ENCODE data around the gene CDIP1.

CDIP1 gene

GRCh38 chr16:4552541-4552940, 14.0 kb upstream of the CDIP1 start:
- no peak for DNase-seq (ENCODE audit: low read depth)
- TF ChIP-seq CTCF (IDR thresholded peaks at IDR 0.05; ENCODE audit: low read depth, low read length): no peak
- no peak for TF ChIP-seq POLR2A (IDR thresholded peaks at IDR 0.05; ENCODE audit: extremely low read depth, insufficient read length)
- no peak for TF ChIP-seq MYC (IDR thresholded peaks at IDR 0.05; ENCODE audit: low read depth, low read length)
- no peak for TF ChIP-seq MAX (IDR thresholded peaks at IDR 0.05; ENCODE audit: low read depth, low read length)
- no peak overlapping the region for H3K4me3 ChIP-seq (ENCODE audit: low read depth, low read length)

- no peak overlapping the region for H3K4me3 ChIP-seq (ENCODE audit: low read depth, low read length)
- no peak for DNase-seq (ENCODE audit: low read depth)
- TF ChIP-seq MYC (IDR thresholded peaks at IDR 0.05; ENCODE audit: low read depth, low read length) (no peak), POLR2A (IDR thresholded peaks at IDR 0.05; ENCODE audit: extremely low read depth, insufficient read length) (no peak), CTCF (IDR thresholded peaks at IDR 0.05; ENCODE audit: low read depth, low read length) (no peak), MAX (IDR thresholded peaks at IDR 0.05; ENCODE audit: low read depth, low read length) (no peak)
Measured at GRCh38 chr16:4550591-4550990, 12.0 kb upstream of the CDIP1 start.

- no peak for DNase-seq (ENCODE audit: low read depth)
- H3K4me3 ChIP-seq (ENCODE audit: low read depth, low read length): no peak overlapping the region
- TF ChIP-seq MYC (IDR thresholded peaks at IDR 0.05; ENCODE audit: low read depth, low read length) (no peak), MAX (IDR thresholded peaks at IDR 0.05; ENCODE audit: low read depth, low read length) (no peak), POLR2A (IDR thresholded peaks at IDR 0.05; ENCODE audit: extremely low read depth, insufficient read length) (no peak), CTCF (IDR thresholded peaks at IDR 0.05; ENCODE audit: low read depth, low read length) (no peak)
Measured at GRCh38 chr16:4548124-4548523, 9.6 kb upstream of the CDIP1 start.

GRCh38 chr16:4544473-4544872, 5.9 kb upstream of the CDIP1 start:
- DNase-seq (ENCODE audit: low read depth): no peak
- H3K4me3 ChIP-seq (ENCODE audit: low read depth, low read length): no peak overlapping the region
- no peak for TF ChIP-seq POLR2A (IDR thresholded peaks at IDR 0.05; ENCODE audit: extremely low read depth, insufficient read length)
- no peak for TF ChIP-seq MYC (IDR thresholded peaks at IDR 0.05; ENCODE audit: low read depth, low read length)
- TF ChIP-seq MAX (IDR thresholded peaks at IDR 0.05; ENCODE audit: low read depth, low read length): no peak
- no peak for TF ChIP-seq CTCF (IDR thresholded peaks at IDR 0.05; ENCODE audit: low read depth, low read length)

- TF ChIP-seq CTCF (IDR thresholded peaks at IDR 0.05; ENCODE audit: low read depth, low read length) (no peak), MYC (IDR thresholded peaks at IDR 0.05; ENCODE audit: low read depth, low read length) (no peak), MAX (IDR thresholded peaks at IDR 0.05; ENCODE audit: low read depth, low read length) (no peak), POLR2A (IDR thresholded peaks at IDR 0.05; ENCODE audit: extremely low read depth, insufficient read length) (no peak)
- no peak overlapping the region for H3K4me3 ChIP-seq (ENCODE audit: low read depth, low read length)
- DNase-seq (ENCODE audit: low read depth): no peak
Measured at GRCh38 chr16:4539716-4540284, 1.2 kb upstream of the CDIP1 start.

Data from NB4 (cell line).